Small intestine (tissue), 7 donors: Measurements from ENCODE around the gene LRMDA. TPM values are rescaled to one million over a fixed set of nuclear protein-coding genes. Genes with fewer than 3 reads are reported as not detected.

ENCODE experiments used
- DNase-seq, 2 donors: peaks; one replicate each; pipeline versions ENCODE4 v3.0.0 to v3.0.0-alpha.2; 2013
- FAIRE-seq: peaks from 2 replicates; lab custom pipeline; 2012; peaks lifted over from hg19 to GRCh38; lab: Jason Lieb, UNC
- H3K27ac ChIP-seq, 3 donors: one replicate each; pipeline ENCODE4 v1.5.1; 2013; ENCODE audit warnings: low read length in 2 of 3, mild to moderate bottlenecking in 2 of 3, control low read depth in 1 of 3, inconsistent platforms in 1 of 3, low read depth in 1 of 3, moderate library complexity in 1 of 3
- H3K27me3 ChIP-seq, 3 donors: one replicate each; pipeline ENCODE4 v1.6.1; 2013; ENCODE audit warnings: low read length in 3 of 3, inconsistent platforms in 1 of 3; ENCODE audit not compliant: control insufficient read depth in 3 of 3, insufficient read depth in 3 of 3
- H3K36me3 ChIP-seq, 3 donors: one replicate each; pipeline ENCODE4 v1.6.1; 2013; ENCODE audit warnings: low read length in 3 of 3, inconsistent platforms in 1 of 3, low read depth in 1 of 3, mild to moderate bottlenecking in 1 of 3, moderate library complexity in 1 of 3; ENCODE audit not compliant: control insufficient read depth in 3 of 3, insufficient read depth in 2 of 3
- H3K4me1 ChIP-seq, 3 donors: one replicate each; pipeline ENCODE4 v1.6.1; 2013; ENCODE audit warnings: low read length in 2 of 3, inconsistent platforms in 1 of 3, low read depth in 1 of 3, mild to moderate bottlenecking in 1 of 3, moderate library complexity in 1 of 3; ENCODE audit not compliant: control insufficient read depth in 3 of 3, insufficient read depth in 2 of 3
- H3K4me3 ChIP-seq, 3 donors: one replicate each; pipeline ENCODE4 v1.5.1; 2013; ENCODE audit warnings: low read length in 3 of 3, control low read depth in 1 of 3, inconsistent platforms in 1 of 3, low read depth in 1 of 3, mild to moderate bottlenecking in 1 of 3, moderate library complexity in 1 of 3
- H3K9me3 ChIP-seq, 2 donors: one replicate each; pipeline ENCODE4 v1.6.1; 2013; ENCODE audit warnings: low read depth in 1 of 2, low read length in 1 of 2; ENCODE audit not compliant: control insufficient read depth in 2 of 2, insufficient read depth in 1 of 2
- WGBS, 3 donors: extraction: QIAGEN DNeasy Blood & Tissue Kit; methylation state at CpG; one replicate each; pipeline ENCODE4 v1.1.7; 2013; 5-methylcytosine and 5-hydroxymethylcytosine counted together
- polyA plus RNA-seq, 4 donors: library from polyadenylated mRNA; stranded (reverse) in 3 of 4; unstranded in 1 of 4; fragments of 200-250 nt in 3 of 4; fragments of 120-200 nt in 1 of 4; gene quantifications; one replicate each; pipeline versions ENCODE4 v1.2.1 to v1.2.3, GENCODE V29; 2013
- donor health status: healthy with polysubstance abuse.
- donor health status: control.
- donor health status: control.
- donor health status: Bipolar disorder and iron deficiency.
- donor health status: healthy.

Gene LRMDA
- polyA plus RNA-seq, 4 donors: 5.6 to 16.2 (median 6.0) TPM; not detected in 1

DNA sequence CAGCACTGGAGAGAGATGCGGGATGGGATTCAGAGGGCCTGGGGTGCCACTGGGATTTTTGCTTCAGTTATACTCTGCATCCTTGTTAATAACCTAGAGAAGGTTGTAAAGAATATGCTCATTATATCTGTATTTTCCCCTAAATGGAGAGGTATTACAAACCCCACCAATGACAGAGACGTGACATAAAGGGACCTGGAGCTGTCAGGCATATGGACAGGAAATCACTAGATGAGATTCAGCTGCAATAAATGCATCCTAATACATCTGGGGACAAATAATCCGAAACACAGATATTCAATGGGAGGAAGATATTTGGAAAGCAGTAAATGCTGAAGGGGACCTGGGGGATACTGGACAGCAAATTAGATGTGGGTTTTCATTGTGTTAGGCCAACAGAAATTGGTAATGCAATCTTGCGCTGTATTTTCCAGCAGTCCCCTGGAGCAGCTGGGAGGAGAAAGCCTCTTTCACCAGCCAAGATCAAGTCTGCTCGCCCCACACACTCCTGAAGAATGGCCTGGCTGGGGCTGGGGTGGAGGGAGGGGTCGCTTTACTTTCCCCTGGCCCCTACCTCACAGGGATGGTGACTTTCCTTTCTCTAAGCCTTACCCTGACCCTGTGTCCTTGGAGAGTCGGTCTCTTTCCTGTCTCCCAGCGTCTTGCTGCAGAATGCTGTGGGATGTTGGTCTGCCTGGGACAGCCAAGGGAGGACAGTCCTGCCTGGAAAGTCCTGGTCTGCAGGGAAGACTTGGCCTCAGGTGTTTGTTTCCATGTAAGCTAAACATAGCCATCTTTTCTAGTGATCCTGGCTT, 653.8 kb downstream of the LRMDA start:
- peaks cover 2 to 25% (median 4%) of the 10 kb centered on the region in 3 donors for H3K4me1 ChIP-seq
- no peak overlapping the region for H3K27ac ChIP-seq
- DNase-seq (no peak), FAIRE-seq (no peak)
- no peaks in the 10 kb centered on the region for H3K9me3 ChIP-seq
- WGBS, 3 donors: 87 to 93% (median 89%) methylated on average over 8 of the region's 8 CpGs
- no peaks in the 10 kb centered on the region for H3K36me3 ChIP-seq
- no peak overlapping the region for H3K4me3 ChIP-seq
- no peaks in the 10 kb centered on the region for H3K27me3 ChIP-seq

GRCh38 chr10:76085817-76086167, 654.4 kb downstream of the LRMDA start:
- Histone ChIP-seq H3K27ac (no peak overlapping the region), H3K4me3 (no peak overlapping the region), H3K4me1 (peaks cover 2 to 25% (median 4%) of the 10 kb centered on the region in 3 donors), H3K36me3 (no peaks in the 10 kb centered on the region), H3K9me3 (no peaks in the 10 kb centered on the region), H3K27me3 (no peaks in the 10 kb centered on the region)
- DNase-seq (no peak), FAIRE-seq (no peak)
- 81 to 94% (median 90%) methylated on average over 4 of the region's 4 CpGs for WGBS, 3 donors

- H3K9me3 ChIP-seq: no peaks in the 10 kb centered on the region
- DNase-seq (no peak), FAIRE-seq (no peak)
- no peaks in the 10 kb centered on the region for H3K36me3 ChIP-seq
- H3K4me3 ChIP-seq: no peak overlapping the region
- no peak overlapping the region for H3K27ac ChIP-seq
- H3K27me3 ChIP-seq: no peaks in the 10 kb centered on the region
- H3K4me1 ChIP-seq: peaks cover 2 to 26% (median 4%) of the 10 kb centered on the region in 3 donors
- WGBS, 3 donors: 47 to 76% (median 52%) methylated on average over 6 of the region's 6 CpGs
Measured at GRCh38 chr10:76086170-76086760, 654.8 kb downstream of the LRMDA start.

GRCh38 chr10:76086761-76087639, 655.6 kb downstream of the LRMDA start:
- DNase-seq (peak; percentile 72 to 84), FAIRE-seq (no peak)
- H3K4me3 ChIP-seq: no peak overlapping the region
- H3K4me1 ChIP-seq: peaks cover 2 to 30% (median 3%) of the 10 kb centered on the region in 3 donors
- no peaks in the 10 kb centered on the region for H3K27me3 ChIP-seq
- H3K9me3 ChIP-seq: no peaks in the 10 kb centered on the region
- H3K27ac ChIP-seq: no peak overlapping the region
- WGBS, 3 donors: 13 to 27% (median 19%) methylated on average over 9 of the region's 9 CpGs
- no peaks in the 10 kb centered on the region for H3K36me3 ChIP-seq

DNA sequence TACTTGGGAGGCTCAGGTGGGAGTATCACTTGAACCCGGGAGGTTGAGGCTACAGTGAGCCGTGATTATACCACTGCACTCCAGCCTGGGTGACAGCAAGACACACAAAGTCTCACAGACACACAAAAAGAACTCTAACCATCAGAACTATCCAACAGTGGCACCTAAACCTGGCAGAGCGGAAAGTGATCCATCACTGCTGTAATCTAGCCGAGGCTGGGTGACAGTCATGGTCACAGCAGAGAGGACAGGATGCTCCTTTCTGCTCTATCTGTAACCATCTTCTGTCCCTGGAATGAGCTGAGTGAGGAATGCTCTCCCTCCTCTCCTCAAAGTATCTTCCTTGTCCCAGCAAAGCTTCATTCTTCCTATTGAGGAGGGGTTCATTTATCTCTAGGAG, 656.6 kb downstream of the LRMDA start:
- Histone ChIP-seq H3K4me3 (no peak overlapping the region), H3K9me3 (no peaks in the 10 kb centered on the region), H3K27me3 (no peaks in the 10 kb centered on the region), H3K4me1 (peaks cover 0 to 29% (median 2%) of the 10 kb centered on the region in 3 donors), H3K36me3 (no peaks in the 10 kb centered on the region), H3K27ac (no peak overlapping the region)
- DNase-seq (no peak), FAIRE-seq (no peak)
- 87 to 94% (median 92%) methylated on average over 4 of the region's 4 CpGs for WGBS, 3 donors

- 82 to 93% (median 90%) methylated on average over 3 of the region's 3 CpGs for WGBS, 3 donors
- Histone ChIP-seq H3K9me3 (no peaks in the 10 kb centered on the region), H3K27ac (no peak overlapping the region)
Measured at GRCh38 chr10:76088980-76089379, 657.6 kb downstream of the LRMDA start.

GRCh38 chr10:76089556-76090180, 658.2 kb downstream of the LRMDA start:
- no peak for FAIRE-seq

More at GRCh38 chr10:76088980-76089379, 657.6 kb downstream of the LRMDA start:
- Histone ChIP-seq H3K36me3 (no peaks in the 10 kb centered on the region), H3K27me3 (no peaks in the 10 kb centered on the region), H3K4me1 (peaks cover 0 to 26% (median 2%) of the 10 kb centered on the region in 3 donors), H3K4me3 (no peak overlapping the region)
- FAIRE-seq: no peak
- DNase-seq: no peak

DNA sequence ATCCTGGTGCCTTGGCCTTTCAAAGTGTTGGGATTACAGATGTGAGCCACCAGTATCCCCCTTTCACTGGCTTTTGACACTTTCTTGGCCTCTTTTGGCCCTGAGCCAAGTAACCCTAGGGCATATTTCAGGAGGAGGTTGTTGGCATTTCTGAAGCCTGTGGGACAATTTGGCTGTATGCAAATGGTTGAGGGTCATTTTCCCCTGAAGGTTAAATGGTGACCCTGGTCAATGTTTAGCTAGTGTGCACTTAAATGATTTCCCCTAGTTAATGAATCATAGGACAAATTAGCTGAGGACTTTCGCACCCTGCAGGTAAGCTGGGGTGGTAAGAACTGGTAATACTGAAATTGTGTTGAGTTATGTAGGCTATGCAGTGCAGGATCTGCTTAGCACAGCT, 660.5 kb downstream of the LRMDA start:
- no peaks in the 10 kb centered on the region for H3K27me3 ChIP-seq
- H3K4me1 ChIP-seq: peaks cover 0 to 18% (median 0%) of the 10 kb centered on the region in 3 donors
- FAIRE-seq (no peak), DNase-seq (peak; percentile 83 to 87)
- H3K36me3 ChIP-seq: no peaks in the 10 kb centered on the region
- peak overlapping the region in 1 of 3 donors; percentile 19 for H3K27ac ChIP-seq
- no peaks in the 10 kb centered on the region for H3K9me3 ChIP-seq
- H3K4me3 ChIP-seq: no peak overlapping the region
- WGBS, 3 donors: 20 to 66% (median 39%) methylated on average over 1 of the region's 1 CpG

More at GRCh38 chr10:76089556-76090180, 658.2 kb downstream of the LRMDA start:
- WGBS, 3 donors: 71 to 80% (median 72%) methylated on average over 12 of the region's 12 CpGs
- Histone ChIP-seq H3K36me3 (no peaks in the 10 kb centered on the region), H3K27ac (no peak overlapping the region), H3K27me3 (no peaks in the 10 kb centered on the region), H3K4me3 (no peak overlapping the region), H3K9me3 (no peaks in the 10 kb centered on the region), H3K4me1 (peaks cover 0 to 26% (median 2%) of the 10 kb centered on the region in 3 donors)
- no peak for DNase-seq
